ENCODE measurements around the gene PSG2. TPM values are rescaled to one million over a fixed set of nuclear protein-coding genes. Genes with fewer than 3 reads are reported as not detected.
A peak's percentile ranks its signal among the peaks of the same experiment; 100 is the strongest.
"Not testable (repeated sequence)": the region's sequence is repeated elsewhere in the genome, so short reads cannot be mapped to it uniquely, and the experiment has no call there.

The PSG2 gene
- total and polyA plus RNA-seq, 7 experiments from 2014 or later = 0.19 TPM; not detected in 6

GRCh38 chr19:43104215-43104850 lies 21.8 kb upstream of the PSG2 start:
- H3K27me3 ChIP-seq (ENCODE audit: control insufficient read depth in 2 of 2, insufficient read depth in 2 of 2, low read length in 2 of 2); H3K4me1 ChIP-seq (ENCODE audit: control insufficient read depth in 2 of 2, insufficient read depth in 2 of 2, low read length in 2 of 2); H3K4me1 Mint-ChIP-seq; ATAC-seq; intact Hi-C loops (cut with micrococcal nuclease); H3K4me3 ChIP-seq (ENCODE audit: low read length); H3K4me3 Mint-ChIP-seq; H3K27ac ChIP-seq (ENCODE audit: low read depth, low read length); CTCF ChIA-PET; H3K27me3 Mint-ChIP-seq; H3K36me3 ChIP-seq (ENCODE audit: control insufficient read depth in 2 of 3, insufficient read depth in 3 of 3, low read length in 3 of 3); DNase-seq; H3K27ac Mint-ChIP-seq; POLR2A ChIA-PET: not testable (repeated sequence)
- peaks cover 0 to 12% (median 3%) of the 10 kb centered on the region in 5 donors for H3K36me3 Mint-ChIP-seq
- peaks cover 0 to 16% (median 0%) of the 10 kb centered on the region in 3 experiments for H3K9me3 ChIP-seq (ENCODE audit: control insufficient read depth in 2 of 3, low read length in 3 of 3)
- peaks cover 10 to 70% (median 29%) of the 10 kb centered on the region in 11 donors for H3K9me3 Mint-ChIP-seq

GRCh38 chr19:43101950-43102349 lies 19.4 kb upstream of the PSG2 start:
- peaks cover 0 to 12% (median 3%) of the 10 kb centered on the region in 5 donors for H3K36me3 Mint-ChIP-seq
- Histone ChIP-seq H3K4me3 (ENCODE audit: low read length) (no peak overlapping the region), H3K4me1 (ENCODE audit: control insufficient read depth in 2 of 2, insufficient read depth in 2 of 2, low read length in 2 of 2) (no peaks in the 10 kb centered on the region), H3K27me3 (ENCODE audit: control insufficient read depth in 2 of 2, insufficient read depth in 2 of 2, low read length in 2 of 2) (no peaks in the 10 kb centered on the region), H3K9me3 (ENCODE audit: control insufficient read depth in 2 of 3, low read length in 3 of 3) (peaks cover 0 to 16% (median 0%) of the 10 kb centered on the region in 3 experiments), H3K27ac (ENCODE audit: low read depth, low read length) (no peak overlapping the region), H3K36me3 (ENCODE audit: control insufficient read depth in 2 of 3, insufficient read depth in 3 of 3, low read length in 3 of 3) (no peaks in the 10 kb centered on the region)
- H3K4me1 Mint-ChIP-seq = no peaks in the 10 kb centered on the region
- intact Hi-C loops (cut with micrococcal nuclease) = no loop called here
- DNase-seq (no peak), ATAC-seq (no peak)
- H3K9me3 Mint-ChIP-seq = peaks cover 10 to 63% (median 29%) of the 10 kb centered on the region in 11 donors
- POLR2A ChIA-PET = no interaction called here
- CTCF ChIA-PET = no interaction called here
- no peak overlapping the region for H3K4me3 Mint-ChIP-seq
- H3K27ac Mint-ChIP-seq = no peak overlapping the region
- peaks cover 0 to 5% (median 4%) of the 10 kb centered on the region in 5 donors for H3K27me3 Mint-ChIP-seq

GRCh38 chr19:43098416-43098815 lies 15.9 kb upstream of the PSG2 start:
- H3K4me1 ChIP-seq (ENCODE audit: control insufficient read depth in 2 of 2, insufficient read depth in 2 of 2, low read length in 2 of 2); POLR2A ChIA-PET; H3K9me3 ChIP-seq (ENCODE audit: control insufficient read depth in 2 of 3, low read length in 3 of 3); ATAC-seq; H3K27ac Mint-ChIP-seq; H3K4me1 Mint-ChIP-seq; H3K4me3 ChIP-seq (ENCODE audit: low read length); H3K27ac ChIP-seq (ENCODE audit: low read depth, low read length); H3K27me3 ChIP-seq (ENCODE audit: control insufficient read depth in 2 of 2, insufficient read depth in 2 of 2, low read length in 2 of 2); DNase-seq; H3K36me3 ChIP-seq (ENCODE audit: control insufficient read depth in 2 of 3, insufficient read depth in 3 of 3, low read length in 3 of 3); CTCF ChIA-PET; H3K4me3 Mint-ChIP-seq; H3K36me3 Mint-ChIP-seq; intact Hi-C loops (cut with micrococcal nuclease): not testable (repeated sequence)
- Mint-ChIP-seq H3K27me3 (peaks cover 0 to 19% (median 6%) of the 10 kb centered on the region in 5 donors), H3K9me3 (peaks cover 0 to 41% (median 8%) of the 10 kb centered on the region in 11 donors)

GRCh38 chr19:43087702-43088340 lies 5.3 kb upstream of the PSG2 start:
- peaks cover 2 to 45% (median 34%) of the 10 kb centered on the region in 5 donors for H3K27me3 Mint-ChIP-seq
- H3K36me3 ChIP-seq (ENCODE audit: control insufficient read depth in 2 of 3, insufficient read depth in 3 of 3, low read length in 3 of 3); H3K27ac ChIP-seq (ENCODE audit: low read depth, low read length); H3K9me3 Mint-ChIP-seq; H3K36me3 Mint-ChIP-seq; CTCF ChIA-PET; H3K4me1 Mint-ChIP-seq; H3K9me3 ChIP-seq (ENCODE audit: control insufficient read depth in 2 of 3, low read length in 3 of 3); ATAC-seq; intact Hi-C loops (cut with micrococcal nuclease); POLR2A ChIA-PET; H3K4me3 Mint-ChIP-seq; H3K27ac Mint-ChIP-seq; H3K27me3 ChIP-seq (ENCODE audit: control insufficient read depth in 2 of 2, insufficient read depth in 2 of 2, low read length in 2 of 2); H3K4me3 ChIP-seq (ENCODE audit: low read length); H3K4me1 ChIP-seq (ENCODE audit: control insufficient read depth in 2 of 2, insufficient read depth in 2 of 2, low read length in 2 of 2): not testable (repeated sequence)
- DNase-seq = peak in 2 of 9 donors; percentile 5 to 25

- intact Hi-C loops (cut with micrococcal nuclease); H3K27ac ChIP-seq (ENCODE audit: low read depth, low read length); H3K36me3 Mint-ChIP-seq; H3K4me3 Mint-ChIP-seq; H3K27ac Mint-ChIP-seq; H3K9me3 Mint-ChIP-seq; CTCF ChIA-PET; H3K4me3 ChIP-seq (ENCODE audit: low read length); DNase-seq; ATAC-seq; H3K27me3 ChIP-seq (ENCODE audit: control insufficient read depth in 2 of 2, insufficient read depth in 2 of 2, low read length in 2 of 2); H3K36me3 ChIP-seq (ENCODE audit: control insufficient read depth in 2 of 3, insufficient read depth in 3 of 3, low read length in 3 of 3); H3K9me3 ChIP-seq (ENCODE audit: control insufficient read depth in 2 of 3, low read length in 3 of 3); H3K4me1 ChIP-seq (ENCODE audit: control insufficient read depth in 2 of 2, insufficient read depth in 2 of 2, low read length in 2 of 2); H3K4me1 Mint-ChIP-seq; POLR2A ChIA-PET: not testable (repeated sequence)
- H3K27me3 Mint-ChIP-seq = peaks cover 2 to 42% (median 29%) of the 10 kb centered on the region in 5 donors
Observed at GRCh38 chr19:43085796-43086530, 3.5 kb upstream of the PSG2 start.

- POLR2A ChIA-PET; H3K9me3 Mint-ChIP-seq; H3K4me1 ChIP-seq (ENCODE audit: control insufficient read depth in 2 of 2, insufficient read depth in 2 of 2, low read length in 2 of 2); H3K4me3 Mint-ChIP-seq; H3K27ac ChIP-seq (ENCODE audit: low read depth, low read length); H3K27ac Mint-ChIP-seq; H3K36me3 Mint-ChIP-seq; intact Hi-C loops (cut with micrococcal nuclease); H3K4me1 Mint-ChIP-seq; CTCF ChIA-PET; H3K27me3 ChIP-seq (ENCODE audit: control insufficient read depth in 2 of 2, insufficient read depth in 2 of 2, low read length in 2 of 2); H3K36me3 ChIP-seq (ENCODE audit: control insufficient read depth in 2 of 3, insufficient read depth in 3 of 3, low read length in 3 of 3); H3K9me3 ChIP-seq (ENCODE audit: control insufficient read depth in 2 of 3, low read length in 3 of 3); H3K4me3 ChIP-seq (ENCODE audit: low read length); ATAC-seq: not testable (repeated sequence)
- peak in 2 of 9 donors; percentile 7 to 26 for DNase-seq
- peaks cover 2 to 41% (median 27%) of the 10 kb centered on the region in 5 donors for H3K27me3 Mint-ChIP-seq
Observed at GRCh38 chr19:43084196-43084832, 1.8 kb upstream of the PSG2 start.

All from naive thymus-derived CD4-positive, alpha-beta T cell (primary cell).